ENCODE results near the gene BARD1. TPM values are rescaled to one million over a fixed set of nuclear protein-coding genes. Genes with fewer than 3 reads are reported as not detected.
"Not testable (repeated sequence)": the region's sequence is repeated elsewhere in the genome, so short reads cannot be mapped to it uniquely, and the experiment has no call there.

The BARD1 gene
- total RNA-seq (2014; rRNA removed) = 23.2 and 23.5 TPM in 2 replicates
- 7.1 TPM for polyA plus RNA-seq (2012)

GRCh38 chr2:214808981-214809750 lies at the start of gene BARD1:
Gene BARD1 (minus strand): TSS chr2:214809683. CDS start chr2:214809569, 114 bp downstream.
- DNase-seq (ENCODE audit: low read depth) = peak; percentile 69

- DNase-seq (ENCODE audit: low read depth) = peak; percentile 25
Measured at GRCh38 chr2:214856137-214856536, 46.7 kb upstream of the BARD1 start.

GRCh38 chr2:214853906-214854305 lies 44.4 kb upstream of the BARD1 start:
- DNase-seq (ENCODE audit: low read depth) = no peak

GRCh38 chr2:214843823-214844222 lies 34.3 kb upstream of the BARD1 start:
- DNase-seq (ENCODE audit: low read depth) = no peak

- no peak for DNase-seq (ENCODE audit: low read depth)
Measured at GRCh38 chr2:214839464-214839863, 30.0 kb upstream of the BARD1 start.

- no peak for DNase-seq (ENCODE audit: low read depth)
Measured at GRCh38 chr2:214837466-214837865, 28.0 kb upstream of the BARD1 start.

GRCh38 chr2:214836568-214836967 lies 27.1 kb upstream of the BARD1 start:
- peak; percentile 23 for DNase-seq (ENCODE audit: low read depth)

GRCh38 chr2:214830794-214831346 lies 21.4 kb upstream of the BARD1 start:
- peak; percentile 32 for DNase-seq (ENCODE audit: low read depth)

GRCh38 chr2:214816008-214816533 lies 6.6 kb upstream of the BARD1 start:
- no peak for DNase-seq (ENCODE audit: low read depth)

- peak; percentile 3 for DNase-seq (ENCODE audit: low read depth)
Measured at GRCh38 chr2:214810671-214811070, 1.2 kb upstream of the BARD1 start.

- DNase-seq (ENCODE audit: low read depth) = peak; percentile 97
Measured at GRCh38 chr2:214809751-214810564, 475 bp upstream of the BARD1 start.

- no peak for DNase-seq (ENCODE audit: low read depth)
Measured at GRCh38 chr2:214807653-214808052, 1.8 kb downstream of the BARD1 start.

- no peak for DNase-seq (ENCODE audit: low read depth)
Measured at GRCh38 chr2:214801768-214802397, 7.6 kb downstream of the BARD1 start.

- no peak for DNase-seq (ENCODE audit: low read depth)
Measured at GRCh38 chr2:214801068-214801467, 8.4 kb downstream of the BARD1 start.

GRCh38 chr2:214800180-214800579 lies 9.3 kb downstream of the BARD1 start:
- DNase-seq (ENCODE audit: low read depth) = no peak

- DNase-seq (ENCODE audit: low read depth) = no peak
Measured at GRCh38 chr2:214796911-214797310, 12.6 kb downstream of the BARD1 start.

GRCh38 chr2:214783181-214783580 lies 26.3 kb downstream of the BARD1 start:
- not testable (repeated sequence) for DNase-seq (ENCODE audit: low read depth)

- no peak for DNase-seq (ENCODE audit: low read depth)
Measured at GRCh38 chr2:214782671-214783070, 26.8 kb downstream of the BARD1 start.

GRCh38 chr2:214781226-214781625 lies 28.3 kb downstream of the BARD1 start:
- no peak for DNase-seq (ENCODE audit: low read depth)

- DNase-seq (ENCODE audit: low read depth) = no peak
Measured at GRCh38 chr2:214775971-214776370, 33.5 kb downstream of the BARD1 start.

- DNase-seq (ENCODE audit: low read depth) = peak; percentile 37
Measured at GRCh38 chr2:214774108-214774507, 35.4 kb downstream of the BARD1 start.
